ENCODE data around the gene GFY.

GRCh38 chr19:49461656-49462055 is 36.5 kb downstream of the GFY start:
- TF ChIP-seq, protein P1, sequence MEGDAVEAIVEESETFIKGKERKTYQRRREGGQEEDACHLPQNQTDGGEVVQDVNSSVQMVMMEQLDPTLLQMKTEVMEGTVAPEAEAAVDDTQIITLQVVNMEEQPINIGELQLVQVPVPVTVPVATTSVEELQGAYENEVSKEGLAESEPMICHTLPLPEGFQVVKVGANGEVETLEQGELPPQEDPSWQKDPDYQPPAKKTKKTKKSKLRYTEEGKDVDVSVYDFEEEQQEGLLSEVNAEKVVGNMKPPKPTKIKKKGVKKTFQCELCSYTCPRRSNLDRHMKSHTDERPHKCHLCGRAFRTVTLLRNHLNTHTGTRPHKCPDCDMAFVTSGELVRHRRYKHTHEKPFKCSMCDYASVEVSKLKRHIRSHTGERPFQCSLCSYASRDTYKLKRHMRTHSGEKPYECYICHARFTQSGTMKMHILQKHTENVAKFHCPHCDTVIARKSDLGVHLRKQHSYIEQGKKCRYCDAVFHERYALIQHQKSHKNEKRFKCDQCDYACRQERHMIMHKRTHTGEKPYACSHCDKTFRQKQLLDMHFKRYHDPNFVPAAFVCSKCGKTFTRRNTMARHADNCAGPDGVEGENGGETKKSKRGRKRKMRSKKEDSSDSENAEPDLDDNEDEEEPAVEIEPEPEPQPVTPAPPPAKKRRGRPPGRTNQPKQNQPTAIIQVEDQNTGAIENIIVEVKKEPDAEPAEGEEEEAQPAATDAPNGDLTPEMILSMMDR (IDR thresholded peaks at IDR 0.05), result no peak
- TF ChIP-seq POLR2A (IDR thresholded peaks at IDR 0.05) (no peak), POLR2AphosphoS5 (IDR thresholded peaks at IDR 0.05; ENCODE audit: insufficient read depth in 1 of 2, low read depth in 1 of 2) (no peak)

Measured in vagina (tissue), 2 donors.